GM21528 (cell line): Measurements from ENCODE around the gene TBC1D9B.
A peak's percentile ranks its signal among the peaks of the same experiment; 100 is the strongest.

Source experiments
- ATAC-seq: cut with Tn5 transposase; IDR thresholded peaks from one replicate; pipeline ENCODE4 v1.9.1; 2021; ENCODE audit warnings: mild to moderate bottlenecking, moderate library complexity; ENCODE audit not compliant: unreplicated experiment, low FRiP score

TBC1D9B gene

GRCh38 chr5:179907556-179908324 lies at the start of gene TBC1D9B:
Gene TBC1D9B, minus strand, starts transcription at chr5:179907897. Its CDS starts 76 bp downstream, at chr5:179907821.
- ATAC-seq = peak; percentile 81

GRCh38 chr5:179955630-179956029 lies 47.9 kb upstream of the TBC1D9B start:
- no peak for ATAC-seq

- ATAC-seq = no peak
Measured at GRCh38 chr5:179955062-179955461, 47.4 kb upstream of the TBC1D9B start.

GRCh38 chr5:179954434-179954833 lies 46.7 kb upstream of the TBC1D9B start:
- no peak for ATAC-seq

- no peak for ATAC-seq
Measured at GRCh38 chr5:179953987-179954386, 46.3 kb upstream of the TBC1D9B start.

- ATAC-seq = no peak
Measured at GRCh38 chr5:179936976-179937681, 29.4 kb upstream of the TBC1D9B start.

- no peak for ATAC-seq
Measured at GRCh38 chr5:179930788-179931473, 23.2 kb upstream of the TBC1D9B start.

- ATAC-seq = no peak
Measured at GRCh38 chr5:179927824-179928223, 20.1 kb upstream of the TBC1D9B start.

GRCh38 chr5:179926657-179927056 lies 19.0 kb upstream of the TBC1D9B start:
- no peak for ATAC-seq

- no peak for ATAC-seq
Measured at GRCh38 chr5:179923436-179923835, 15.7 kb upstream of the TBC1D9B start.

- ATAC-seq = no peak
Measured at GRCh38 chr5:179920175-179920574, 12.5 kb upstream of the TBC1D9B start.

- no peak for ATAC-seq
Measured at GRCh38 chr5:179919487-179920060, 11.9 kb upstream of the TBC1D9B start.

GRCh38 chr5:179918742-179919486 lies 11.2 kb upstream of the TBC1D9B start:
- no peak for ATAC-seq

GRCh38 chr5:179916523-179916922 lies 8.8 kb upstream of the TBC1D9B start:
- ATAC-seq = no peak

GRCh38 chr5:179915406-179915935 lies 7.8 kb upstream of the TBC1D9B start:
- ATAC-seq = no peak

GRCh38 chr5:179914032-179914755 lies 6.5 kb upstream of the TBC1D9B start:
- ATAC-seq = no peak

GRCh38 chr5:179913461-179913860 lies 5.8 kb upstream of the TBC1D9B start:
- no peak for ATAC-seq

- no peak for ATAC-seq
Measured at GRCh38 chr5:179912951-179913350, 5.3 kb upstream of the TBC1D9B start.

GRCh38 chr5:179912386-179912785 lies 4.7 kb upstream of the TBC1D9B start:
- no peak for ATAC-seq
